HepG2 (cell line): ENCODE results near the gene DIP2C.

Experiments used
- EZH2 ChIP-seq: conservative IDR thresholded peaks from 2 replicates; pipeline ENCODE4 v1.6.1; 2012; ENCODE audit warnings: mild to moderate bottlenecking, low read depth, low read length, moderate library complexity
- FOXA1 ChIP-seq, 2 experiments: fragments of 450-650 bp in 1 of 2; sonication (generic) in 1 of 2; formaldehyde crosslinking in 1 of 2; IDR thresholded peaks; 2 replicates each; pipeline versions ENCODE4 v1.4.0 to v1.6.1; 2016 to 2020; ENCODE audit warnings: missing genetic modification reagents in 1 of 2
- MAFK ChIP-seq, 2 experiments: IDR thresholded peaks in 1 of 2; conservative IDR thresholded peaks in 1 of 2; 2 replicates each; pipeline ENCODE4 v1.6.1; 2011; ENCODE audit warnings: improper control_type of control experiment in 2 of 2, low read length in 2 of 2
- POLR2A ChIP-seq, 2 experiments: IDR thresholded peaks; 2 replicates each; pipeline ENCODE4 v1.6.1; 2011; ENCODE audit warnings: low read depth in 2 of 2, low read length in 2 of 2, mild to moderate bottlenecking in 1 of 2, moderate library complexity in 1 of 2; ENCODE audit not compliant: insufficient read depth in 1 of 2
- ZNF3 ChIP-seq: IDR thresholded peaks from 2 replicates; pipeline ENCODE4 v1.7.0; 2017; ENCODE audit warnings: inconsistent platforms
- ZNF775 ChIP-seq: sonication (generic); formaldehyde crosslinking; IDR thresholded peaks from 2 replicates; pipeline ENCODE4 v1.4.0; 2020; ENCODE audit warnings: missing genetic modification reagents, mild to moderate bottlenecking, moderate library complexity, borderline replicate concordance

DNA sequence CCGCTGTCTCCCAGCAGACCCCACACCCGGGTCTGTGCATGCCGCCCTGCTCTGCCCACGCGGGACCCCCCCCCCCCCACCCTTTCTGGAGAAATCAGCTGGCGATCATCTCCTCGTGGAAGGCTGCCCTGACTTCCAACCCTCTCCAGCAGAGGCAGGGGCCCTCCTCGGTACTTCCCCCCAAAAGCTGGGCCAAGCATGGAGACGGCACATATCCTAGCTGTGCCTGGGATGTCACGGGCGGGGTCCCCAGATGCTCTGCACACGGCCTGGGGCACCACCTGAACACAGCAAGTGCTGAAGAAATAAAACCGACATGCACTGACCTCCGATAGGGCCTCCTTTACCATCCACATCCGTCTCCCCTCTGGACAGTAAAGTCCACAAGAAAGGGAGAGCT, 96.0 kb downstream of the DIP2C start:
- TF ChIP-seq EZH2 (no peak), ZNF3 (no peak), FOXA1 (IDR thresholded peaks at IDR 0.05) (no peak), FOXA1 (CRISPR knock-in tag; IDR thresholded peaks at IDR 0.05) (no peak), POLR2A (IDR thresholded peaks at IDR 0.05; ENCODE audit: insufficient read depth in 1 of 2, low read depth in 2 of 2, low read length in 2 of 2) (no peak), MAFK (conservative IDR thresholded peaks at IDR 0.05 in 1 of 2, IDR thresholded peaks at IDR 0.05 in 1 of 2; ENCODE audit: low read length in 2 of 2) (no peak), ZNF775 (CRISPR knock-in tag) (no peak)
